HG03571 (cell line): ENCODE data around the gene ROCK1.
"Not testable (repeated sequence)": the region's sequence is repeated elsewhere in the genome, so short reads cannot be mapped to it uniquely, and the experiment has no call there.

ENCODE experiments used
- ATAC-seq: cut with Tn5 transposase; IDR thresholded peaks from one replicate; pipeline ENCODE4 v1.9.1; 2021; ENCODE audit not compliant: unreplicated experiment

Gene ROCK1

GRCh38 chr18:21111346-21112139 lies at the start of gene ROCK1:
ROCK1 (minus strand) TSS chr18:21111813; CDS start chr18:21110910, 903 bp downstream.
- peak; percentile 89 for ATAC-seq

GRCh38 chr18:21155443-21155842 lies 43.8 kb upstream of the ROCK1 start:
- ATAC-seq, result no peak

GRCh38 chr18:21146016-21146415 lies 34.4 kb upstream of the ROCK1 start:
- ATAC-seq, result no peak

- ATAC-seq, result no peak
These were observed 33.8 kb upstream of the ROCK1 start for GRCh38 chr18:21145371-21145770.

- no peak for ATAC-seq
These were observed 30.2 kb upstream of the ROCK1 start for GRCh38 chr18:21141668-21142422.

GRCh38 chr18:21137719-21138488 lies 26.3 kb upstream of the ROCK1 start:
- ATAC-seq, result not testable (repeated sequence)

- ATAC-seq, result no peak
These were observed 23.3 kb upstream of the ROCK1 start for GRCh38 chr18:21134895-21135294.

- no peak for ATAC-seq
These were observed 20.8 kb upstream of the ROCK1 start for GRCh38 chr18:21132398-21132918.

GRCh38 chr18:21131698-21132227 lies 20.1 kb upstream of the ROCK1 start:
- no peak for ATAC-seq

- ATAC-seq, result no peak
These were observed 18.1 kb upstream of the ROCK1 start for GRCh38 chr18:21129566-21130216.

- no peak for ATAC-seq
These were observed 11.8 kb upstream of the ROCK1 start for GRCh38 chr18:21123290-21123926.

- ATAC-seq, result no peak
These were observed 7.2 kb upstream of the ROCK1 start for GRCh38 chr18:21118806-21119205.

- ATAC-seq, result no peak
These were observed 6.0 kb upstream of the ROCK1 start for GRCh38 chr18:21117409-21118131.

- no peak for ATAC-seq
These were observed 4.2 kb upstream of the ROCK1 start for GRCh38 chr18:21115519-21116411.

- ATAC-seq, result no peak
These were observed 1.0 kb upstream of the ROCK1 start for GRCh38 chr18:21112543-21113105.

- ATAC-seq, result no peak
These were observed 494 bp upstream of the ROCK1 start for GRCh38 chr18:21112140-21112473.

GRCh38 chr18:21110713-21111345 lies 784 bp downstream of the ROCK1 start:
- ATAC-seq, result peak; percentile 23
